ENCODE measurements around the gene DMD. TPM values are rescaled to one million over a fixed set of nuclear protein-coding genes. Genes with fewer than 3 reads are reported as not detected.

Gene DMD
- total and polyA plus RNA-seq, 7 donors: 2.5 to 260 (median 183) TPM

GRCh38 chrX:31969714-31970113 is 1241.6 kb downstream of the DMD start:
- WGBS, 2 donors: 14 to 71% methylated on average over 5 of the region's 5 CpGs

GRCh38 chrX:31962256-31962655 is 1249.1 kb downstream of the DMD start:
- Histone ChIP-seq H3K9me3 (no peaks in the 10 kb centered on the region), H3K4me1 (no peaks in the 10 kb centered on the region), H3K36me3 (no peaks in the 10 kb centered on the region), H3K27me3 (no peaks in the 10 kb centered on the region), H3K27ac (no peak overlapping the region), H3K4me3 (no peak overlapping the region)
- DNase-seq: no peak
- 92 to 94% methylated on average over 1 of the region's 1 CpG for WGBS, 2 donors
- TF ChIP-seq CTCF (IDR thresholded peaks at IDR 0.05): no peak
- TF ChIP-seq POLR2AphosphoS5 (IDR thresholded peaks at IDR 0.05): no peak
- no peak for TF ChIP-seq POLR2A (IDR thresholded peaks at IDR 0.05)
- TF ChIP-seq EP300 (IDR thresholded peaks at IDR 0.05): no peak
- intact Hi-C loops (cut with DNase I): no loop called here

More at GRCh38 chrX:31969714-31970113, 1241.6 kb downstream of the DMD start:
- Histone ChIP-seq H3K9me3 (no peaks in the 10 kb centered on the region), H3K4me1 (no peaks in the 10 kb centered on the region), H3K27me3 (no peaks in the 10 kb centered on the region), H3K4me3 (no peak overlapping the region), H3K36me3 (no peaks in the 10 kb centered on the region), H3K27ac (no peak overlapping the region)
- TF ChIP-seq EP300 (IDR thresholded peaks at IDR 0.05): no peak
- no peak for TF ChIP-seq POLR2A (IDR thresholded peaks at IDR 0.05)
- no peak for TF ChIP-seq POLR2AphosphoS5 (IDR thresholded peaks at IDR 0.05)
- TF ChIP-seq CTCF (IDR thresholded peaks at IDR 0.05): no peak
- no peak for DNase-seq
- intact Hi-C loops (cut with DNase I): no loop called here

- Histone ChIP-seq H3K36me3 (no peaks in the 10 kb centered on the region), H3K4me1 (no peaks in the 10 kb centered on the region), H3K4me3 (no peak overlapping the region), H3K27ac (no peak overlapping the region), H3K27me3 (no peaks in the 10 kb centered on the region), H3K9me3 (no peaks in the 10 kb centered on the region)
- intact Hi-C loops (cut with DNase I): no loop called here
- WGBS, 2 donors: 76 to 92% methylated on average over 5 of the region's 5 CpGs
- TF ChIP-seq POLR2A (IDR thresholded peaks at IDR 0.05) (no peak), CTCF (IDR thresholded peaks at IDR 0.05) (no peak), POLR2AphosphoS5 (IDR thresholded peaks at IDR 0.05) (no peak), EP300 (IDR thresholded peaks at IDR 0.05) (no peak)
- no peak for DNase-seq
These were observed 1276.4 kb downstream of the DMD start for GRCh38 chrX:31934842-31935370.

- H3K9me3 ChIP-seq: no peaks in the 10 kb centered on the region
These were observed 1277.3 kb downstream of the DMD start for GRCh38 chrX:31934015-31934414.

More at GRCh38 chrX:31934015-31934414, 1277.3 kb downstream of the DMD start:
- no peaks in the 10 kb centered on the region for H3K4me1 ChIP-seq
- 88 to 95% methylated on average over 3 of the region's 3 CpGs for WGBS, 2 donors
- intact Hi-C loops (cut with DNase I): no loop called here
- H3K4me3 ChIP-seq: no peak overlapping the region
- no peak for DNase-seq
- no peak overlapping the region for H3K27ac ChIP-seq
- no peaks in the 10 kb centered on the region for H3K36me3 ChIP-seq
- TF ChIP-seq POLR2A (IDR thresholded peaks at IDR 0.05): no peak
- TF ChIP-seq EP300 (IDR thresholded peaks at IDR 0.05): no peak
- no peak for TF ChIP-seq POLR2AphosphoS5 (IDR thresholded peaks at IDR 0.05)
- no peak for TF ChIP-seq CTCF (IDR thresholded peaks at IDR 0.05)
- no peaks in the 10 kb centered on the region for H3K27me3 ChIP-seq

Measured in sigmoid colon (tissue), 7 donors.